Lower leg skin (tissue), 3 donors: ENCODE data around the gene TCF7L2.

Source experiments
- POLR2A ChIP-seq, 2 donors: fragments of 450-650 bp; IDR thresholded peaks; one replicate each; pipeline ENCODE4 v1.6.1; 2016 to 2017; ENCODE audit warnings: antibody characterized with exemption in 2 of 2, mild to moderate bottlenecking in 1 of 2, moderate library complexity in 1 of 2
- TF ChIP-seq, protein P1 (sequence below), 3 donors: fragments of 450-650 bp; IDR thresholded peaks; one replicate each; pipeline ENCODE4 v1.5.1; 2016; ENCODE audit warnings: antibody characterized with exemption in 3 of 3, mild to moderate bottlenecking in 3 of 3, moderate library complexity in 2 of 3

DNA sequence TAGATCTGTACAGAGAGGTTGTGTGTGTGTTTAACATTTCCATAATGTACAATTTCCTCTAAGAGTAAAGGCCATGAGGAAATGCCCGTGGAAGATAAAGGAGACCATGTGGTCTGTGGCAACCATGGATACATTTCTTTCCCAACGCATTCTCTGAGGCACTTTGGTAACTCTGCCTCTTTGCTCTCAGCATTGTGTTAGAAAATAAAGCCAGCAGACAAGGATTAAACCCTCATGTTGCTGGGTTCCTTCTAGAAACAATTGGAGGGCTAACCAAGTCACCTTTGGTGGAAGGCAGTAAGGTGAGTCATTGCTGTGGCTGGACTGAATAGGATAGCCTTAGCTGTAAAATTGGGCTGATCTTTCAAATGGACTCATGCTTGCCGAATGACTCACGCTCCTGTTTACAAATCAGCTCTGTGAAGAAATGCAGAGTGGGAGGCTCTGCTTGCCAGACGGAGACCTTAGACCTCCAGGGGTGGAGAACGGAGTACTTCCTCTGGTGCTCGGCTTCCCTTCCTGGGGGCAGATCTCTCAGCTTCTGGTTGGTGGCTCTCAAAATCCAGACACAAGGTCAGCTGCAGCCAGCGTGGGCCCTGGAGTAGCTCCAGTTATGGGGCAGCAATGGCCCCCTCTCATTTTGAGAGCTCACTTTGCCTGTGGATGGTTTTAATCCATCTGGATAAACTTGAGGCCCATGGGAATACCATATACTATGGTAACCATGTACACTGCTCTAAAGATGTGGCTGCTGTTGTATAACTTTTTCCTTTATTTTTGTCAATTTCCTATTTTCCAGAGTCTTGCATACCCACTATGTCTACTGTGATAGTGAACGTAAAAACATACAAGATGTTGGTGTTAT is 137.3 kb downstream of the TCF7L2 start:
- TF ChIP-seq POLR2A (IDR thresholded peaks at IDR 0.05), result no peak
- TF ChIP-seq, protein P1, sequence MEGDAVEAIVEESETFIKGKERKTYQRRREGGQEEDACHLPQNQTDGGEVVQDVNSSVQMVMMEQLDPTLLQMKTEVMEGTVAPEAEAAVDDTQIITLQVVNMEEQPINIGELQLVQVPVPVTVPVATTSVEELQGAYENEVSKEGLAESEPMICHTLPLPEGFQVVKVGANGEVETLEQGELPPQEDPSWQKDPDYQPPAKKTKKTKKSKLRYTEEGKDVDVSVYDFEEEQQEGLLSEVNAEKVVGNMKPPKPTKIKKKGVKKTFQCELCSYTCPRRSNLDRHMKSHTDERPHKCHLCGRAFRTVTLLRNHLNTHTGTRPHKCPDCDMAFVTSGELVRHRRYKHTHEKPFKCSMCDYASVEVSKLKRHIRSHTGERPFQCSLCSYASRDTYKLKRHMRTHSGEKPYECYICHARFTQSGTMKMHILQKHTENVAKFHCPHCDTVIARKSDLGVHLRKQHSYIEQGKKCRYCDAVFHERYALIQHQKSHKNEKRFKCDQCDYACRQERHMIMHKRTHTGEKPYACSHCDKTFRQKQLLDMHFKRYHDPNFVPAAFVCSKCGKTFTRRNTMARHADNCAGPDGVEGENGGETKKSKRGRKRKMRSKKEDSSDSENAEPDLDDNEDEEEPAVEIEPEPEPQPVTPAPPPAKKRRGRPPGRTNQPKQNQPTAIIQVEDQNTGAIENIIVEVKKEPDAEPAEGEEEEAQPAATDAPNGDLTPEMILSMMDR (IDR thresholded peaks at IDR 0.05), result no peak
